Activated CD4-positive, alpha-beta T cell treated with anti-CD3 and anti-CD28 coated beads for 36 hours (primary cell): Measurements from ENCODE around the gene C5orf15. TPM values are rescaled to one million over a fixed set of nuclear protein-coding genes. Genes with fewer than 3 reads are reported as not detected.
"Not testable (repeated sequence)": the region's sequence is repeated elsewhere in the genome, so short reads cannot be mapped to it uniquely, and the experiment has no call there.

Experiments
- ATAC-seq: fragments of 200-7000 bp; cut with Tn5 transposase; one replicate; pipeline ENCODE4 v1.10.0; 2021; ENCODE audit warnings: mild to moderate bottlenecking, moderate library complexity
- CTCF ChIA-PET: fragments of 350-600 bp; sonication (Branson Sonifier 250); formaldehyde crosslinking; loops from one replicate; lab custom pipeline; 2021; ENCODE audit warnings: antibody characterized with exemption; lab: Charles Lee
- POLR2A ChIA-PET: fragments of 350-600 bp; sonication (Branson Sonifier 250); formaldehyde crosslinking; loops from one replicate; lab custom pipeline; 2021; ENCODE audit warnings: antibody characterized with exemption, inconsistent platforms; lab: Charles Lee
- DNase-seq: peaks from one replicate; pipeline ENCODE4 v3.0.0-alpha.2; 2020
- H3K27ac Mint-ChIP-seq: one replicate; pipeline ENCODE4 v1.8.0; 2021; ENCODE audit warnings: mixed read lengths
- H3K27me3 Mint-ChIP-seq: one replicate; pipeline ENCODE4 v1.8.0; 2021; ENCODE audit warnings: mixed read lengths
- H3K36me3 Mint-ChIP-seq: one replicate; pipeline ENCODE4 v1.8.0; 2021; ENCODE audit warnings: low read depth, mixed read lengths
- H3K4me1 Mint-ChIP-seq: one replicate; pipeline ENCODE4 v1.8.0; 2021; ENCODE audit warnings: mixed read lengths
- H3K4me3 Mint-ChIP-seq: one replicate; pipeline ENCODE4 v1.8.0; 2021; ENCODE audit warnings: mild to moderate bottlenecking, moderate library complexity, mixed read lengths
- H3K9me3 Mint-ChIP-seq: one replicate; pipeline ENCODE4 v1.8.0; 2021; ENCODE audit warnings: low read depth, mixed read lengths
- intact Hi-C, 2 experiments: fragments of 100-400 bp; cut with DNase I in 1 of 2; cut with micrococcal nuclease in 1 of 2; formaldehyde crosslinking; loops; one replicate each; pipeline versions ENCODE4 v1.14.2 to v1.15.1; 2022 to 2024; cut with DNase I, micrococcal nuclease
- total RNA-seq, 2 experiments: library from RNA; stranded (reverse); gene quantifications; one replicate each; pipeline ENCODE4 v1.2.3, GENCODE V29; 2021

C5orf15 gene
- total RNA-seq, 2 experiments from 2014 or later = 28.7 to 38.7 TPM

- POLR2A ChIA-PET = interaction anchor here (0.6 kb wide), 1 partner anchor 15 kb away, joined by 5 read pairs; no protein-coding TSS in a partner anchor
- DNase-seq, H3K9me3 Mint-ChIP-seq, H3K27me3 Mint-ChIP-seq, H3K36me3 Mint-ChIP-seq, intact Hi-C loops, ATAC-seq, H3K27ac Mint-ChIP-seq, CTCF ChIA-PET, H3K4me3 Mint-ChIP-seq: not testable (repeated sequence)
- peaks cover 32% of the 10 kb centered on the region for H3K4me1 Mint-ChIP-seq
Observed at GRCh38 chr5:133937628-133938027, 30.8 kb downstream of the C5orf15 start.

DNA sequence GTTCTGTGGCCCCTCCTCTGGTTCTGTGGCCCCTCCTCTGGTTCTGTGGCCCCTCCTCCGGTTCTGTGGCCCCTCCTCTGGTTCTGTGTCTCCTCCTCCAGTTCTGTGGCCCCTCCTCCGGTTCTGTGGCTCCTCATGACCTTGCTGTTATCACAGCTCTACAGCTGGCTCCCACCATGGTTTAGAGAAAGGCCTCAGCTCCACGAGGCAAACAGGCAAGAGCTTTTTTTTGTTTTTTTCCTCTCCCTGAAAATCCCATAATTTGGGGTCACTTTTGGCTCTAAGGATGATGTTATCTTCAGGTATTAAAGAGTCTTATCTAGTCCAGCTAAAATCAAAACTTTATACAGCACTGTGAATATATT is 31.8 kb downstream of the C5orf15 start:
- ATAC-seq (no peak), DNase-seq (no peak)
- intact Hi-C loops = no loop called here
- H3K4me3 Mint-ChIP-seq = no peak overlapping the region
- CTCF ChIA-PET = interaction anchor here (0.7 kb wide), 1 partner anchor 790 kb away, joined by 3 read pairs; no protein-coding TSS in a partner anchor
- peak overlapping the region; percentile 35 for H3K27ac Mint-ChIP-seq
- H3K4me1 Mint-ChIP-seq = peaks cover 39% of the 10 kb centered on the region
- H3K27me3 Mint-ChIP-seq = no peaks in the 10 kb centered on the region
- POLR2A ChIA-PET = no interaction called here
- no peaks in the 10 kb centered on the region for H3K36me3 Mint-ChIP-seq
- H3K9me3 Mint-ChIP-seq = peaks cover 4% of the 10 kb centered on the region

DNA sequence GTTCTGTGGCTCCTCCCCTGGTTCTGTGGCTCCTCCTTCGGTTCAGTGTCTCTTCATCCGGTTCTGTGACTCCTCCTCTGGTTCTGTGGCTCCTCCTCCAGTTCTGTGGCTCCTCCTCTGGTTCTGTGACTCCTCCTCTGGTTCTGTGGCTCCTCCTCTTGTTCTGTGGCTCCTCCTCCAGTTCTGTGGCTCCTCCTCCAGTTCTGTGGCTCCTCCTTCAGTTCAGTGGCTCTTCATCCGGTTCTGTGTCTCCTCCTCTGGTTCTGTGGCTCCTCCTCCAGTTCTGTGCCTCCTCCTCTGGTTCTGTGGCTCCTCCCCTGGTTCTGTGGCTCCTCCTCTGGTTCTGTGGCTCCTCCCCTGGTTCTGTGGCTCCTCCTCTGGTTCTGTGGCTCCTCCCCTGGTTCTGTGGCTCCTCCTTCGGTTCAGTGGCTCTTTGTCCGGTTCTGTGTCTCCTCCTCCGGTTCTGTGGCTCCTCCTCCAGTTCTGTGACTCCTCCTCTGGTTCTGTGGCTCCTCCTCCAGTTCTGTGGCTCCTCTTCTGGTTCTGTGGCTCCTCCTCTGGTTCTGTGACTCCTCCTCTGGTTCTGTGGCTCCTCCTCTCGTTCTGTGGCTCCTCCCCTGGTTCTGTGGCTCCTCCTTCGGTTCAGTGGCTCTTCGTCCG is 32.3 kb downstream of the C5orf15 start:
- ATAC-seq, H3K27me3 Mint-ChIP-seq: not testable (repeated sequence)
- CTCF ChIA-PET = interaction anchor here (0.7 kb wide), 1 partner anchor 790 kb away, joined by 3 read pairs; no protein-coding TSS in a partner anchor

DNA sequence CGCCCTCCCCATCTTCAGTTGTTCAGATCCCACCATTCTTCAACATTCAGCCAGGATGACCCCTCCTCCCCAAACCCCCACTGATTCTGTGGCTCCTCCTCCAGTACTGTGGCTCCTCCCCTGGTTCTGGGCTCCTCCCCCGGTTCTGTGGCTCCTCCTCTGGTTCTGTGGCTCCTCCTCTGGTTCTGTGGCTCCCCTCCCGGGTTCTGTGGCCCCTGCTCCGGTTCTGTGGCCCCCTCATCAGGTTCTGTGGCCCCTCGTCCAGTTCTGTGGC is 32.8 kb downstream of the C5orf15 start:
- Mint-ChIP-seq H3K4me3 (no peak overlapping the region), H3K27me3 (no peaks in the 10 kb centered on the region), H3K9me3 (peaks cover 4% of the 10 kb centered on the region), H3K27ac (no peak overlapping the region), H3K4me1 (peaks cover 49% of the 10 kb centered on the region), H3K36me3 (no peaks in the 10 kb centered on the region)
- ATAC-seq = no peak
- intact Hi-C loops = no loop called here
- no peak for DNase-seq
- CTCF ChIA-PET = interaction anchor here (1.6 kb wide), 1 partner anchor 15 kb away, joined by 3 read pairs; no protein-coding TSS in a partner anchor
- POLR2A ChIA-PET = no interaction called here

More for the DNA sequence above, 32.3 kb downstream of the C5orf15 start:
- intact Hi-C loops, DNase-seq, H3K4me3 Mint-ChIP-seq, POLR2A ChIA-PET, H3K27ac Mint-ChIP-seq, H3K36me3 Mint-ChIP-seq, H3K9me3 Mint-ChIP-seq: not testable (repeated sequence)
- peaks cover 44% of the 10 kb centered on the region for H3K4me1 Mint-ChIP-seq

DNA sequence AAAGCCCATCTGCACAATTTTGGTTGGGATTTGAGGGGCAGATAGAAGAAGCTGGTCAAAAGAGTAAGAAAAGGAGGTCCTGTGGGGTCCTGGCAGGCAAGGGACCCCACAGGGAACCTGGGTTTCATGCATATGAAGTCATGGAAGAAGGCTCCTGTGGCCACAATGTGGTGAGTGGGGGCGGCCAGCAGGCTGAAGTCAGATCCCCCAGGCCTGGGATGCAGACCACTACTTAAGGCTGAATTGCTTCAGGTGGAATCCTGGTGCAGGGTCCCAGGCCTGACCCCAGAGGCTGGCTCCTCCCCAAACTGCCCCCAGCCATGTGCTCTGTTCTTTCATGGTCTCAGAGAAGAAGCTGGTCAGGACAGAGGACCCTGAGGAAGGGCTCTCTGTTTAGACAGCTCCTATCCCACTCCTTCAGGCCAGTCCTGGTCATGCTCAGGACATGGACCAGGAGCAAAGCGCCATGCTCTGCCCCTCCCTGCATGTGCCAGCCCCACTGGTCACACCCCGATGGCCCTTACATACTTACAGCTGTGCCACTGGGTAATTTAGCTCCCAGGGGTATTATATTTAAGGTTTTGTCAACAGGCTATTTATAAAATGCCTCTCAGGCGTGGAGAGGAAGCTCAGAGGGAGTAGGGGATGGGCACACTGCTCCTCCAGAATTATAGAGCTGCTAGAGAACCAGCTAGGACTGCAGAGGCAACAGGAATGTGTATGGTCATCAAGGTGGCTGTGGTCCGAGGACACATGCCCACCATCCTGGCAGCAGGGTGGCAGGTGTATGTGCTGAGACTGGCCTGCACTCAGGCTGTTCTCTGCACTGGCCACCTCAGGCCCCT is 33.4 kb downstream of the C5orf15 start:
- ChIA-PET CTCF (interaction anchor here (0.8 to 1.6 kb wide), 3 partner anchors 10 to 29 kb away, joined by 3 read pairs; no protein-coding TSS in a partner anchor), POLR2A (no interaction called here)
- H3K9me3 Mint-ChIP-seq = peaks cover 4% of the 10 kb centered on the region
- ATAC-seq (no peak), DNase-seq (no peak)
- H3K27me3 Mint-ChIP-seq = no peaks in the 10 kb centered on the region
- H3K4me1 Mint-ChIP-seq = peaks cover 54% of the 10 kb centered on the region
- no peaks in the 10 kb centered on the region for H3K36me3 Mint-ChIP-seq
- intact Hi-C loops = no loop called here
- H3K4me3 Mint-ChIP-seq = no peak overlapping the region
- no peak overlapping the region for H3K27ac Mint-ChIP-seq

DNA sequence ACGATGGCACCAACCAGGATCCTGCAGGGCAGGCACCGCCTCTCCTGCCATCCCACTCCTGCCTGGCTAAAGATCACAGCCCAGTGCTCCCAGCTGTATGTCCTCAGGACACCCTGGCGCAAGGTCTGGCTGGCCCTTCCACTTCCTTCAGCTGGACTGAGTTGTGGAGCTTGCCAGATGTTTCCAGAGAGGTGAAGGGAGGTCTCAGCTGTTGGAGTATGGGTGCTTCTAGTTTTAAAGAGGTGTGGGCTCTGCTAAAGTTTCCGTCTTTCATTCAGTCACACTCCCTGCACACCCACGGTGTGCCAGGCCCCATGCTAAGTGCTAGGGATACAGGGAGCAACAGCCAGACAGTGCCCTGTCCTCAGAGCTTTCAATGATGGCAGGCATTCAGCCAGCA is 34.1 kb downstream of the C5orf15 start:
- Mint-ChIP-seq H3K27ac (no peak overlapping the region), H3K4me3 (no peak overlapping the region), H3K36me3 (no peaks in the 10 kb centered on the region), H3K27me3 (no peaks in the 10 kb centered on the region), H3K9me3 (peaks cover 4% of the 10 kb centered on the region), H3K4me1 (peaks cover 57% of the 10 kb centered on the region)
- intact Hi-C loops = no loop called here
- CTCF ChIA-PET = interaction anchor here (0.8 to 1.6 kb wide), 3 partner anchors 11 to 29 kb away, joined by 3 read pairs; no protein-coding TSS in a partner anchor
- DNase-seq = no peak
- POLR2A ChIA-PET = no interaction called here
- ATAC-seq = no peak

DNA sequence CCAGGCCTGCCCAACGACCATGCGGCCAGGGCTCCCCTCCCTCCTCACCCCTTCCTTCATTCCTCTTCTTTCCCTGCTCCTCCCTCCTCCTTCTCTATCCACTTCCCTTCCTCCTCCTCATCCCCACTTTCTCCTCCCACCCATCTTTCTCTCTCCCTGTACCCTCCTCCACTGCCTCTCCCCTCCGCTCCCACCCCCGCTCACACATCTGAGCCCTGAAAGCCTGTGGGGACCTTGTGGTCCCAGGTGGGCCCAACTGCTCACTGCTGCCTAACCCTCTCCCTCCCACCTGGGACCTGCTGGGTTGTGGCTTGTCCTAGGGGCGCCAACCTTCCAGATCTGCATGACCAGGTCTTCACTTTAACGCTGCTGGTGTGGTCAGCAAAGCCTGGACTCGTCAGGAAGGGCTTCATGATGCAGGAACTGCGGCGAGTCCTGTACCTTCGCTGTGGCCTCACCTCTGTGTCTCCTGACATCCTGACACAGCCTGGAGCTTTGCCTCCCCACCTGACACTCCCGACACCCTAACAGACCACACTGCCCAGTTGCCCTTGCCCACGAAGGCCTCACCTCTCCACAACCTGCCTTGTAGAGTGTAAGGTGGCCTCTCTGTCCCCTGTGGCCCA is 34.6 kb downstream of the C5orf15 start:
- ATAC-seq = no peak
- POLR2A ChIA-PET = no interaction called here

DNA sequence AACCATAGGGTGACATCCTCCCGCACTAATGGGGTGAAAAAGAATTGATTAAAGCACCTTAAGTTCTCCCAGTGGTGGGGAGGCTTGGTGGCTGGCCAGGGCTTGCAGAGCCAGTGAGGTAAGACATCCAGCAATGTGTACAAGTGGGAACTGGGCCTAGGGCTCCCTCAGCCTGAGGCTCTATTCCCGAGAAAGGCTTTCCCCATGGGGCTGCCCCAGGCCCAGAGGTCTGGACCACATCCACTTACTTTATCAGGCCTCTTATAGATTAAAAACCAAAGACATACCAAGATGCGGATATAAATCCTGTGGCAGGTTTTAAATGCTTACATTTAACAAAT is 35.3 kb downstream of the C5orf15 start:
- intact Hi-C loops = no loop called here
- Mint-ChIP-seq H3K27me3 (no peaks in the 10 kb centered on the region), H3K4me3 (no peak overlapping the region), H3K9me3 (peaks cover 4% of the 10 kb centered on the region), H3K36me3 (no peaks in the 10 kb centered on the region), H3K27ac (no peak overlapping the region), H3K4me1 (peaks cover 58% of the 10 kb centered on the region)
- no peak for DNase-seq
- ChIA-PET CTCF (no interaction called here), POLR2A (no interaction called here)
- no peak for ATAC-seq

More for the DNA sequence above, 34.6 kb downstream of the C5orf15 start:
- CTCF ChIA-PET = interaction anchor here (0.8 to 1.6 kb wide), 3 partner anchors 11 to 30 kb away, joined by 3 read pairs; no protein-coding TSS in a partner anchor
- peaks cover 57% of the 10 kb centered on the region for H3K4me1 Mint-ChIP-seq
- peaks cover 4% of the 10 kb centered on the region for H3K9me3 Mint-ChIP-seq
- H3K4me3 Mint-ChIP-seq = no peak overlapping the region
- H3K27me3 Mint-ChIP-seq = no peaks in the 10 kb centered on the region
- intact Hi-C loops = no loop called here
- no peak for DNase-seq
- H3K27ac Mint-ChIP-seq = no peak overlapping the region
- H3K36me3 Mint-ChIP-seq = no peaks in the 10 kb centered on the region

DNA sequence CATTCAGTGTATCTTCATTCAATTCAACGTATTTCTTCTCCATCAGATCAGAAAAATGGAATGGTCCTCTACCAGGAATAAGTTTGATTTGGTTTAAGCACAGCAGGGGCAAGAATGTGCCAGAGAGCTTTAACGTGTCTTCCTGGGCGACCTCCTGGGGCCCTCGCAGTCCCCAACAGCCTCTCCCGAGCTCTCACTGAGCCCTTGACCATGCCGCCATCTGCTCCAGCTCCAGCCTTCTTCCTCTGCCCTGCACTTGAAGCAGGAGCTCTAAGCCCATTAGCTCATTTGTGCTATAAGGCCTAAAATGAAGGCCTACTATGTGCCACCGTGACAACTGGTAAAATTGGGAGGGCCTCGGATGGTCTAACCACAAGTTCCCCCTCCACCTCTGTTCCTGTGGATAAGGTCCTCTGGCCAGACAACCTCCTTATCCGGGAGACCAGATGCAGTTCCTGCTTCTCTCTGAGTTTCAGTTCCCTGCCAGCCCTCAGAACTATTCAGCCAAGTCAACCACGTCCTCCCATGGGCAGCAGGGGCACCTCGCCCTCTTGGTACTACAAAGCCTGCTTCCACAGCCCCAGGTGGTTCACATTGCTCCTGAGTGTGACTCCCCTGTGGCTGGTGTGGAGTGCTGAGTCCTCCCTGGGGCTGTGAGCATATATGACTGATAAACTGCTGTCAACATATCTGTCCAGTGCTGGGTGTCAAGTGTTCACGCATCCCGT is 35.8 kb downstream of the C5orf15 start:
- ChIA-PET CTCF (no interaction called here), POLR2A (no interaction called here)
- Mint-ChIP-seq H3K27ac (peak overlapping the region; percentile 52), H3K4me3 (no peak overlapping the region), H3K27me3 (no peaks in the 10 kb centered on the region), H3K9me3 (peaks cover 4% of the 10 kb centered on the region), H3K36me3 (no peaks in the 10 kb centered on the region), H3K4me1 (peaks cover 59% of the 10 kb centered on the region)
- no peak for DNase-seq
- ATAC-seq = no peak
- intact Hi-C loops = no loop called here

GRCh38 chr5:133931546-133931945 is 36.9 kb downstream of the C5orf15 start:
- Mint-ChIP-seq H3K4me1 (peaks cover 61% of the 10 kb centered on the region), H3K4me3 (no peak overlapping the region), H3K36me3 (no peaks in the 10 kb centered on the region), H3K27ac (peak overlapping the region; percentile 99), H3K9me3 (peaks cover 1% of the 10 kb centered on the region), H3K27me3 (no peaks in the 10 kb centered on the region)
- DNase-seq (no peak), ATAC-seq (no peak)
- CTCF ChIA-PET = no interaction called here
- intact Hi-C loops = loop anchor here in 1 of 2 experiments (2.0 kb wide), 1 partner anchor 59 kb away; no protein-coding TSS in a partner anchor
- POLR2A ChIA-PET = no interaction called here

GRCh38 chr5:133930813-133931090 is 37.7 kb downstream of the C5orf15 start:
- ATAC-seq (no peak), DNase-seq (no peak)
- H3K4me3 Mint-ChIP-seq = peak overlapping the region; percentile 74
- no peaks in the 10 kb centered on the region for H3K27me3 Mint-ChIP-seq
- CTCF ChIA-PET = interaction anchor here (0.6 to 1.8 kb wide), 12 partner anchors 10 to 507 kb away, joined by 3 to 10 read pairs (median 4); no protein-coding TSS in a partner anchor
- intact Hi-C loops = loop anchor here (1.0 to 2.0 kb wide), 5 partner anchors 38 to 141 kb away; partner anchors contain the start of gene C5orf15 (in 1 of the 2)
- POLR2A ChIA-PET = interaction anchor here (0.5 to 1.3 kb wide), 3 partner anchors 8 to 808 kb away, joined by 3 to 7 read pairs (median 3); partner anchors contain the start of gene CAMLG
- peaks cover 61% of the 10 kb centered on the region for H3K4me1 Mint-ChIP-seq
- H3K9me3 Mint-ChIP-seq = no peaks in the 10 kb centered on the region
- H3K27ac Mint-ChIP-seq = peak overlapping the region; percentile 99
- H3K36me3 Mint-ChIP-seq = no peaks in the 10 kb centered on the region
